Stimulated activated CD4-positive, alpha-beta T cell treated with anti-CD3 and anti-CD28 coated beads, Interleukin-4, amount 100 ng/mL, for 48 hours (primary cell): ENCODE data around the gene EEPD1.

Experiments
- DNase-seq, 2 donors: peaks; one replicate each; pipeline ENCODE4 v3.0.0-alpha.2; 2020; ENCODE audit warnings: low read depth in 2 of 2

Gene EEPD1

GRCh38 chr7:36154255-36155212 is 1.5 kb downstream of the EEPD1 start:
- DNase-seq, result no peak

GRCh38 chr7:36155811-36156361 is 2.8 kb downstream of the EEPD1 start:
- DNase-seq, result no peak

GRCh38 chr7:36157527-36158320 is 4.7 kb downstream of the EEPD1 start:
- DNase-seq, result no peak

- DNase-seq, result no peak
These were observed 5.2 kb downstream of the EEPD1 start for GRCh38 chr7:36158321-36158605.

- no peak for DNase-seq
These were observed 6.6 kb downstream of the EEPD1 start for GRCh38 chr7:36159618-36160017.

GRCh38 chr7:36160313-36160712 is 7.3 kb downstream of the EEPD1 start:
- DNase-seq, result no peak

GRCh38 chr7:36161996-36162395 is 8.9 kb downstream of the EEPD1 start:
- no peak for DNase-seq

- DNase-seq, result no peak
These were observed 12.0 kb downstream of the EEPD1 start for GRCh38 chr7:36165059-36165458.

GRCh38 chr7:36165802-36166201 is 12.7 kb downstream of the EEPD1 start:
- no peak for DNase-seq

- DNase-seq, result no peak
These were observed 14.5 kb downstream of the EEPD1 start for GRCh38 chr7:36167403-36168050.

- DNase-seq, result no peak
These were observed 18.4 kb downstream of the EEPD1 start for GRCh38 chr7:36171503-36171902.

GRCh38 chr7:36175886-36176285 is 22.8 kb downstream of the EEPD1 start:
- no peak for DNase-seq

- no peak for DNase-seq
These were observed 23.6 kb downstream of the EEPD1 start for GRCh38 chr7:36176697-36177096.

GRCh38 chr7:36180121-36180520 is 27.1 kb downstream of the EEPD1 start:
- DNase-seq, result no peak

- no peak for DNase-seq
These were observed 28.6 kb downstream of the EEPD1 start for GRCh38 chr7:36181668-36182067.

GRCh38 chr7:36182854-36183604 is 30.0 kb downstream of the EEPD1 start:
- DNase-seq, result no peak

GRCh38 chr7:36185092-36185491 is 32.0 kb downstream of the EEPD1 start:
- DNase-seq, result no peak

GRCh38 chr7:36185756-36186155 is 32.7 kb downstream of the EEPD1 start:
- no peak for DNase-seq

GRCh38 chr7:36186359-36187121 is 33.5 kb downstream of the EEPD1 start:
- DNase-seq, result no peak

- DNase-seq, result no peak
These were observed 35.2 kb downstream of the EEPD1 start for GRCh38 chr7:36188266-36188665.

- no peak for DNase-seq
These were observed 35.9 kb downstream of the EEPD1 start for GRCh38 chr7:36188906-36189305.
